Skeletal muscle tissue (tissue), 4 donors: ENCODE measurements around the gene SLC6A4. TPM values are rescaled to one million over a fixed set of nuclear protein-coding genes. Genes with fewer than 3 reads are reported as not detected.

Experiments
- H3K27ac ChIP-seq: one replicate; pipeline ENCODE4 v1.7.0; 2013; ENCODE audit warnings: mild to moderate bottlenecking, low read depth, low read length, inconsistent platforms
- H3K27me3 ChIP-seq, 3 donors: one replicate each; pipeline ENCODE4 v1.7.0; 2013; ENCODE audit warnings: low read length in 3 of 3; ENCODE audit not compliant: control insufficient read depth in 3 of 3, insufficient read depth in 3 of 3
- H3K36me3 ChIP-seq, 3 donors: one replicate each; pipeline ENCODE4 v1.7.0; 2013; ENCODE audit warnings: low read length in 3 of 3; ENCODE audit not compliant: control insufficient read depth in 3 of 3, insufficient read depth in 3 of 3
- H3K4me1 ChIP-seq, 3 donors: one replicate each; pipeline ENCODE4 v1.7.0; 2013; ENCODE audit warnings: low read length in 3 of 3, mild to moderate bottlenecking in 3 of 3; ENCODE audit not compliant: control insufficient read depth in 3 of 3, insufficient read depth in 3 of 3
- H3K4me3 ChIP-seq, 3 donors: one replicate each; pipeline ENCODE4 v1.7.0; 2013; ENCODE audit warnings: low read length in 3 of 3
- H3K9ac ChIP-seq, 3 donors: one replicate each; pipeline ENCODE4 v1.7.0; 2013; ENCODE audit warnings: low read length in 3 of 3, mild to moderate bottlenecking in 3 of 3, moderate library complexity in 2 of 3, low read depth in 1 of 3
- H3K9me3 ChIP-seq, 3 donors: one replicate each; pipeline ENCODE4 v1.7.0; 2013; ENCODE audit warnings: low read length in 3 of 3; ENCODE audit not compliant: control insufficient read depth in 3 of 3
- total RNA-seq: library from RNA; depleted of rRNA; stranded (reverse); fragments of >200 nt; gene quantifications from one replicate; pipeline ENCODE4 v1.2.3, GENCODE V29; 2014
- donor health status: Osteomylitis.

Gene SLC6A4
- total RNA-seq, 1 donor from 2014 or later = 1.6 TPM

- Histone ChIP-seq H3K27ac (no peak overlapping the region), H3K27me3 (peaks cover 15 to 16% (median 15%) of the 10 kb centered on the region in 3 donors), H3K4me3 (no peak overlapping the region), H3K4me1 (no peaks in the 10 kb centered on the region), H3K9me3 (no peaks in the 10 kb centered on the region), H3K9ac (no peak overlapping the region), H3K36me3 (no peaks in the 10 kb centered on the region)
Observed at GRCh38 chr17:30224419-30224960, 11.0 kb downstream of the SLC6A4 start.

GRCh38 chr17:30222721-30223175 lies 12.7 kb downstream of the SLC6A4 start:
- H3K27me3 ChIP-seq = peaks cover 8 to 16% (median 9%) of the 10 kb centered on the region in 3 donors
- no peaks in the 10 kb centered on the region for H3K4me1 ChIP-seq
- H3K4me3 ChIP-seq = no peak overlapping the region
- no peak overlapping the region for H3K27ac ChIP-seq
- no peaks in the 10 kb centered on the region for H3K36me3 ChIP-seq
- H3K9ac ChIP-seq = no peak overlapping the region
- H3K9me3 ChIP-seq = no peaks in the 10 kb centered on the region

- Histone ChIP-seq H3K9ac (no peak overlapping the region), H3K4me3 (no peak overlapping the region), H3K27ac (no peak overlapping the region), H3K27me3 (peaks cover 7 to 14% (median 8%) of the 10 kb centered on the region in 3 donors), H3K9me3 (no peaks in the 10 kb centered on the region), H3K4me1 (no peaks in the 10 kb centered on the region), H3K36me3 (no peaks in the 10 kb centered on the region)
Observed at GRCh38 chr17:30222251-30222650, 13.2 kb downstream of the SLC6A4 start.

- no peaks in the 10 kb centered on the region for H3K4me1 ChIP-seq
- no peak overlapping the region for H3K4me3 ChIP-seq
- H3K36me3 ChIP-seq = no peaks in the 10 kb centered on the region
- peaks cover 2 to 9% (median 3%) of the 10 kb centered on the region in 3 donors for H3K27me3 ChIP-seq
- no peak overlapping the region for H3K9ac ChIP-seq
- H3K9me3 ChIP-seq = no peaks in the 10 kb centered on the region
- H3K27ac ChIP-seq = no peak overlapping the region
Observed at GRCh38 chr17:30221346-30221745, 14.2 kb downstream of the SLC6A4 start.

GRCh38 chr17:30220414-30220813 lies 15.1 kb downstream of the SLC6A4 start:
- Histone ChIP-seq H3K4me1 (no peaks in the 10 kb centered on the region), H3K9ac (no peak overlapping the region), H3K9me3 (no peaks in the 10 kb centered on the region), H3K36me3 (no peaks in the 10 kb centered on the region), H3K4me3 (no peak overlapping the region), H3K27ac (no peak overlapping the region), H3K27me3 (peaks cover 0 to 6% (median 2%) of the 10 kb centered on the region in 3 donors)

- no peak overlapping the region for H3K4me3 ChIP-seq
- no peaks in the 10 kb centered on the region for H3K36me3 ChIP-seq
- H3K9ac ChIP-seq = no peak overlapping the region
- peaks cover 0 to 6% (median 2%) of the 10 kb centered on the region in 3 donors for H3K27me3 ChIP-seq
- H3K4me1 ChIP-seq = no peaks in the 10 kb centered on the region
- H3K9me3 ChIP-seq = no peaks in the 10 kb centered on the region
- no peak overlapping the region for H3K27ac ChIP-seq
Observed at GRCh38 chr17:30219833-30220232, 15.7 kb downstream of the SLC6A4 start.

- no peaks in the 10 kb centered on the region for H3K9me3 ChIP-seq
- H3K4me1 ChIP-seq = no peaks in the 10 kb centered on the region
Observed at GRCh38 chr17:30219315-30219714, 16.2 kb downstream of the SLC6A4 start.

GRCh38 chr17:30218799-30219198 lies 16.7 kb downstream of the SLC6A4 start:
- Histone ChIP-seq H3K9ac (no peak overlapping the region), H3K9me3 (no peaks in the 10 kb centered on the region), H3K27me3 (peaks cover 0 to 6% (median 2%) of the 10 kb centered on the region in 3 donors), H3K27ac (no peak overlapping the region), H3K4me1 (no peaks in the 10 kb centered on the region), H3K4me3 (no peak overlapping the region), H3K36me3 (no peaks in the 10 kb centered on the region)

More at GRCh38 chr17:30219315-30219714, 16.2 kb downstream of the SLC6A4 start:
- H3K27me3 ChIP-seq = peaks cover 0 to 6% (median 2%) of the 10 kb centered on the region in 3 donors
- no peak overlapping the region for H3K4me3 ChIP-seq
- no peak overlapping the region for H3K9ac ChIP-seq
- no peaks in the 10 kb centered on the region for H3K36me3 ChIP-seq
- no peak overlapping the region for H3K27ac ChIP-seq

- H3K4me1 ChIP-seq = no peaks in the 10 kb centered on the region
- no peak overlapping the region for H3K27ac ChIP-seq
Observed at GRCh38 chr17:30217746-30218245, 17.7 kb downstream of the SLC6A4 start.

GRCh38 chr17:30217054-30217453 lies 18.4 kb downstream of the SLC6A4 start:
- peaks cover 0 to 3% (median 2%) of the 10 kb centered on the region in 3 donors for H3K27me3 ChIP-seq
- no peak overlapping the region for H3K27ac ChIP-seq
- no peaks in the 10 kb centered on the region for H3K4me1 ChIP-seq
- H3K9me3 ChIP-seq = no peaks in the 10 kb centered on the region
- H3K36me3 ChIP-seq = no peaks in the 10 kb centered on the region
- no peak overlapping the region for H3K4me3 ChIP-seq
- no peak overlapping the region for H3K9ac ChIP-seq

More at GRCh38 chr17:30217746-30218245, 17.7 kb downstream of the SLC6A4 start:
- H3K36me3 ChIP-seq = no peaks in the 10 kb centered on the region
- H3K9ac ChIP-seq = no peak overlapping the region
- H3K4me3 ChIP-seq = no peak overlapping the region
- H3K27me3 ChIP-seq = peaks cover 0 to 6% (median 2%) of the 10 kb centered on the region in 3 donors
- no peaks in the 10 kb centered on the region for H3K9me3 ChIP-seq
